Dermis microvascular lymphatic vessel endothelial cell (primary cell): ENCODE measurements around the gene VSTM4. TPM values are rescaled to one million over a fixed set of nuclear protein-coding genes. Genes with fewer than 3 reads are reported as not detected.

Experiments used
- DNase-seq, 2 donors: peaks; one replicate each; pipeline versions ENCODE4 v3.0.0 to v3.0.0-alpha.2; 2010; ENCODE audit warnings: low read depth in 2 of 2
- total RNA-seq: library from RNA; depleted of rRNA; stranded (reverse); fragments of >200 nt; gene quantifications from 2 replicates; pipeline ENCODE4 v1.2.1, GENCODE V29; 2014

Gene VSTM4
- total RNA-seq, 1 donor from 2014 or later, result 0.39 TPM

GRCh38 chr10:49072166-49072885 lies 43.0 kb downstream of the VSTM4 start:
- no peak for DNase-seq

- no peak for DNase-seq
These were observed 44.1 kb downstream of the VSTM4 start for GRCh38 chr10:49071160-49071761.

- DNase-seq, result no peak
These were observed 44.6 kb downstream of the VSTM4 start for GRCh38 chr10:49070701-49071100.

GRCh38 chr10:49068672-49069217 lies 46.6 kb downstream of the VSTM4 start:
- no peak for DNase-seq

- DNase-seq, result no peak
These were observed 47.1 kb downstream of the VSTM4 start for GRCh38 chr10:49068209-49068608.

- DNase-seq, result no peak
These were observed 48.2 kb downstream of the VSTM4 start for GRCh38 chr10:49066944-49067730.

- DNase-seq, result no peak
These were observed 53.1 kb downstream of the VSTM4 start for GRCh38 chr10:49062229-49062628.

- DNase-seq, result no peak
These were observed 53.7 kb downstream of the VSTM4 start for GRCh38 chr10:49061667-49062066.

- DNase-seq, result no peak
These were observed 56.7 kb downstream of the VSTM4 start for GRCh38 chr10:49058463-49059255.

GRCh38 chr10:49057231-49057880 lies 58.0 kb downstream of the VSTM4 start:
- DNase-seq, result no peak

- no peak for DNase-seq
These were observed 59.0 kb downstream of the VSTM4 start for GRCh38 chr10:49056356-49056755.

- DNase-seq, result no peak
These were observed 60.0 kb downstream of the VSTM4 start for GRCh38 chr10:49055221-49055849.

GRCh38 chr10:49054753-49055152 lies 60.6 kb downstream of the VSTM4 start:
- no peak for DNase-seq

- no peak for DNase-seq
These were observed 61.2 kb downstream of the VSTM4 start for GRCh38 chr10:49053998-49054692.

GRCh38 chr10:49053053-49053997 lies 62.0 kb downstream of the VSTM4 start:
- DNase-seq, result no peak

- no peak for DNase-seq
These were observed 63.3 kb downstream of the VSTM4 start for GRCh38 chr10:49052069-49052468.

GRCh38 chr10:49050906-49051305 lies 64.4 kb downstream of the VSTM4 start:
- no peak for DNase-seq

GRCh38 chr10:49050366-49050765 lies 65.0 kb downstream of the VSTM4 start:
- DNase-seq, result no peak

- no peak for DNase-seq
These were observed 65.7 kb downstream of the VSTM4 start for GRCh38 chr10:49049660-49050059.
